Activated T-cell treated with anti-CD3 and anti-CD28 coated beads, Interleukin-2, amount 50 U/mL, for 72 hours (primary cell): ENCODE data around the gene SYCE3. TPM values are rescaled to one million over a fixed set of nuclear protein-coding genes. Genes with fewer than 3 reads are reported as not detected.
"Not testable (repeated sequence)": the region's sequence is repeated elsewhere in the genome, so short reads cannot be mapped to it uniquely, and the experiment has no call there.

Experiments used
- ATAC-seq, 2 donors: fragments of 150-1000 bp; cut with Tn5 transposase; replicated peaks in 1 of 2; 2 replicates each; pipeline ENCODE4 v1.10.0; 2021; ENCODE audit warnings: moderate library complexity in 2 of 2, mild to moderate bottlenecking in 1 of 2
- DNase-seq, 2 donors: peaks; one replicate each; pipeline ENCODE4 v3.0.0; 2021 to 2022; ENCODE audit warnings: mixed read lengths in 1 of 2
- H3K27ac Mint-ChIP-seq: one replicate; pipeline ENCODE4 v1.8.0; 2022; ENCODE audit warnings: mild to moderate bottlenecking, moderate library complexity, mixed read lengths
- H3K27me3 Mint-ChIP-seq: one replicate; pipeline ENCODE4 v1.8.0; 2022; ENCODE audit warnings: low read depth, mixed read lengths
- H3K36me3 Mint-ChIP-seq, 2 donors: one replicate each; pipeline ENCODE4 v1.8.0; 2022; ENCODE audit warnings: mixed read lengths in 2 of 2, mild to moderate bottlenecking in 1 of 2; ENCODE audit not compliant: insufficient read depth in 2 of 2
- H3K4me1 Mint-ChIP-seq: one replicate; pipeline ENCODE4 v1.8.0; 2022; ENCODE audit warnings: low read depth, mixed read lengths
- H3K4me3 Mint-ChIP-seq, 2 donors: one replicate each; pipeline ENCODE4 v1.8.0; 2022; ENCODE audit warnings: mild to moderate bottlenecking in 2 of 2, mixed read lengths in 2 of 2, moderate library complexity in 2 of 2
- H3K9me3 Mint-ChIP-seq, 2 donors: one replicate each; pipeline ENCODE4 v1.8.0; 2022; ENCODE audit warnings: mixed read lengths in 2 of 2
- total RNA-seq, 2 donors: library from RNA; stranded (reverse); gene quantifications; one replicate each; pipeline ENCODE4 v1.2.3, GENCODE V29; 2022

The SYCE3 gene, protein sequence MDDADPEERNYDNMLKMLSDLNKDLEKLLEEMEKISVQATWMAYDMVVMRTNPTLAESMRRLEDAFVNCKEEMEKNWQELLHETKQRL
- 1 to 10 TPM; 1.7 TPM for total RNA-seq

DNA sequence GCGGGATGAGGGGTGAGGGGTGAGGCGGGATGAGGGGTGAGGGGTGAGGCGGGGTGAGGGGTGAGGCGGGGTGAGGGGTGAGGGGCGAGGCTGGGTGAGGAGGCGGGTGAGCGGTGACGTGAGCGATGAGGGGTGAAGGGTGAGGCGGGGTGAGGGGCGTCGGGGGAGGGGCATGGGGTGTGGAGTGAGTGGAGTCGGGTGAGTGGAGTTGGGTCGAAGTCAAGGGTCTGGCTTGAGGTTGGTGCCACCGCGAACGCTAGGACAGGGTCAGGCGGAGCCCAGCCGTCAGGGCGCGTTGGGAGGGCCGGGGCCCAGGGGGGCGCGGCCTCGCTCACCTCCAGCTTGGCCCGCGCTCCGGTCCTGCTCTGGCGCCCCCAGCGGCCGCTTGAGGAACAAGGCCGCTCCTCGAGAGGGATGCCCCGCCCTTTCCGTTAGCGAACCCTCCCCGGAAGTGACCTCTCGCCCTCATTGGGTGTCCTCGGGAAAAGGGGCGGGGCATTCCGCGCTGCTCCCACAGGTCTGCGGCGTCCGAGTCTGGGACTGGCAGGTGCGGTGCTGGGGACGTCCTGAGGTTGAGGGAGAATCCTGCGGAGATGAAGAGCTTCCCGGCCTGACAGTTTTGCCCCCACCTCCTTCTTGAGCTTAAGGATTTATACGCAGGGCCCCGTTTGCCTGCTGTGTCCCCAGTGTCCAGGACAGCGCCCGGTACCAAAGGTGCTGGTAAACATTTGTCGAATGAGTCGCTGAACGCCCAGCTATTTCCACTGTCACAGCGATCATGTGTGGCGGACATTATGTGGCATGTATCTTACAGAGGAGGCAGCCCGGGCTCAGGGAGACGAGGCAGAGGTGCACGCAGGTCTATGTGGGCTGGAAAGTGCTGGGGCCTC lies at the start of gene SYCE3:
TSS of gene SYCE3 (minus strand) at position 397 of the 890 bp plus-strand sequence. CDS start 6,514 bp downstream, outside the sequence.
- Mint-ChIP-seq H3K27ac (peak within 1 kb of the TSS; percentile 2), H3K4me1 (peaks cover 24% of the 10 kb centered on the region), H3K9me3 (no peaks in the 10 kb centered on the region), H3K4me3 (peak within 1 kb of the TSS; percentile 83 to 86), H3K36me3 (no peaks in the 10 kb centered on the region), H3K27me3 (no peaks in the 10 kb centered on the region)
- peak; percentile 97 for ATAC-seq
- DNase-seq: peak; percentile 98 to 100

DNA sequence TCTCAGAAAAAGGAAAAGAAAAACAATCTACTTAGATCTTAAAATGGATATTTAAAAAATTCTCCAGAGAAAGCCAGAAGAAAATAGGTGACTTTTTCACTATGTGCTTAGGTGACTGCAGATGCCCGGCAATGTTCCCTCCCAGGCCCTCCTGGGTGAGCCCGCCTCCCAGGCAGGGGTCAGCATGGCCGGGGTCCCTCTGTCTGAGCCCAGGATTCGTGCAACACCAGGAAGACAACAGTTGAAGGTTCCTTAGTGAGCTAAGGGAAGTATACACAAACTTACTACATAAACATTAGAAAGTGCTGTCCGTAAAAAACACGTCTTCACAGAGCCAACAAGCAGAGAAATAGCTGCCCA lies 49.4 kb upstream of the SYCE3 start:
- Mint-ChIP-seq H3K9me3 (no peaks in the 10 kb centered on the region), H3K4me3 (no peak overlapping the region), H3K4me1 (peaks cover 8% of the 10 kb centered on the region), H3K36me3 (no peaks in the 10 kb centered on the region), H3K27me3 (peaks cover 31% of the 10 kb centered on the region), H3K27ac (no peak overlapping the region)
- ATAC-seq: no peak
- DNase-seq: no peak

DNA sequence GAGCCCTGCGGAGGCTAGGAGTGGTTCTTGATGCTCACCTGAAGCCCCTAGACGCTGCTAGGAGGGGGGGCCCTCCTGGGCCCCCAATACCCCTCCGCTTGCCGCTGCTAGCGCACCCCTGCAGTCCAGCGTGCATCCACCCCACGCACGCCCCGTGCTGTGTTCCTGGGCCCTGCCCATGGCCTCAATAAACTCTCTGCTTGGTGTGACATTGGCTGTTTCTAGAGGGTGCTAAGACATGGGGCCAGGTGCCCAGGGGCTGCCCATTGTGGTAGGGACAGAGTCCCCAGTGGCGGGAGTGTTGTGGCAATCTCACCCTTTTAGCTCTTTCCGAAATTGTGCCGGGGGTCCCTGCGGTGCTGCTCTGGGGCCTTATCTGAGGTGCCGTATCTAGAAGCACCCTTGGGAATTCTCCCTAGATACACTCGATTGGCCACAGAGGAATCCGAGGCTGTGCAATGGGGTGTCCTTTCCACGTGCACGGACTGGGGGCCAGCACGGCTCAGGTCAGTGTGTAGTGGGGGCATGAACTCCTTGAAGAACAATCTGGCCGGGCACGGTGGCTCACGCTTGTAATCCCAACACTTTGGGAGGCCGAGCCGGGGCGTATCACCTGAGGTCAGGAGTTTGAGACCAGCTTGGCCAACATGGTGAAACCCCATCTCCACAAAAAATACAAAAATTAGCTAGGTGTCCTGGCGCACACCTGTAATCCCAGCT lies 48.8 kb upstream of the SYCE3 start:
- ATAC-seq: no peak
- no peak for DNase-seq
- H3K4me1 Mint-ChIP-seq: peaks cover 8% of the 10 kb centered on the region
- H3K9me3 Mint-ChIP-seq: no peaks in the 10 kb centered on the region
- H3K27me3 Mint-ChIP-seq: peaks cover 34% of the 10 kb centered on the region
- no peak overlapping the region for H3K4me3 Mint-ChIP-seq
- no peak overlapping the region for H3K27ac Mint-ChIP-seq
- H3K36me3 Mint-ChIP-seq: no peaks in the 10 kb centered on the region

DNA sequence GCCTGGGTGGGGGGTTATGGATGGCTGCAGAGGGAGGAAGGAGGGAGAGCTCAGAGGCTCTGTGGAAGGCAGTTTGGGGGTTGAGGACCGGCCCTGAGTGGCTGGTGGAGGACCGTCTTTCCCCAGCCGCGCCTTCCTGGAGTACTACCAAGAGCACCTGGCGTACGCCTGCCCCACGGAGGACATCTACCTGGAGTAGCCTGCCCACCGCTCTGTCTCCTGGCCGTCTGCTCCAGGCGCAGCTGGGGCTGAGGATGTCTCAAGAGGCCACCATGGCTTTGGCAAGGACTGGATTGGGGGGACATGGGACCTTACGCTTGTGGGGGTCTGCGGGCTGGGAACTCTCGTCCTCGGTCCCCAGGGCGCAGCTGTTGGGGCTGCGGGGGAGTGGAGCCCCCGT lies 47.9 kb upstream of the SYCE3 start:
- H3K27ac Mint-ChIP-seq: no peak overlapping the region
- H3K4me3 Mint-ChIP-seq: no peak overlapping the region
- peaks cover 8% of the 10 kb centered on the region for H3K4me1 Mint-ChIP-seq
- peaks cover 34% of the 10 kb centered on the region for H3K27me3 Mint-ChIP-seq
- no peaks in the 10 kb centered on the region for H3K36me3 Mint-ChIP-seq
- DNase-seq (no peak), ATAC-seq (no peak)
- no peaks in the 10 kb centered on the region for H3K9me3 Mint-ChIP-seq

DNA sequence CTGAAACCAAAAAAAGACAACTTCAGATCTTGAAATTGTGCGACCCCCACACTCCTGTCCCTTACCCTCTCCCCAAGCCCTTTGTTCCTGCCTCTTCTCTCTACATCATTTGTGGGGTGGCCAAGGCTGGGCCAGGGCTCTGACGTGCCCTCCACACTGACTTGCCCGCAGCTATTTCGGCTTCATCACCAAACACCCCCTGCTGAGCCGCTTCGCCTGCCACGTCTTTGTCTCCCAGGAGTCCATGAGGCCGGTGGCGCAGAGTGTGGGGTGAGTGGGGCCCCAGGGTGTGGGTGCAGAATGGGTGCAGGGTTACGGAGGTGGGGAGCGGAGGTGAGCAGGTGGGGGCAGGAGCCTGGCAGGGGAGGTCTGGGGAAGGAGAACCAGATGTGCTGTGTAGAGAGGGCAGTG lies 47.3 kb upstream of the SYCE3 start:
- Mint-ChIP-seq H3K27me3 (peaks cover 34% of the 10 kb centered on the region), H3K36me3 (no peaks in the 10 kb centered on the region), H3K4me3 (no peak overlapping the region), H3K4me1 (peaks cover 8% of the 10 kb centered on the region), H3K9me3 (no peaks in the 10 kb centered on the region), H3K27ac (no peak overlapping the region)
- DNase-seq (no peak), ATAC-seq (no peak)

DNA sequence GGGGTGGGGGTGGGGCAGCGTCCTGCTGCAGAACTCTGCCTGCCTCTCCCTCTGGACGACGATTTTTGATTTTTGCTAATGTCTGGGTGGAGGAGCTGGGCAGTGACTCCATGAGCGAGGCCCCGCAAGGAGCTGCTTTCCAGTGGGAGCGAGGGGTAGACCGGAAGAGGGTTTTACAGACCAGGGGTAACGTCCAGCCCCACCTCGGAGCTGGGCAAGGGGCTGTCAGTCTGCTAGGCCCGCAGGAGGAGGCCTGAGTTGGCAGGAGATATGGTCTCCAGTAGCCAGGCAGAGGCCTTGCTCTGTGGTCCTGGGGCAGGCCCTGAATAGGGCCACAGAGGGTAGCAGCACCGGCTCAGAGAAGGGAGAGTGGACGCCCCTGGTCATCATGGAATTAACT lies 46.9 kb upstream of the SYCE3 start:
- DNase-seq: no peak
- no peak for ATAC-seq
- no peaks in the 10 kb centered on the region for H3K36me3 Mint-ChIP-seq
- H3K27me3 Mint-ChIP-seq: peaks cover 34% of the 10 kb centered on the region
- no peaks in the 10 kb centered on the region for H3K9me3 Mint-ChIP-seq
- H3K4me3 Mint-ChIP-seq: no peak overlapping the region
- peaks cover 8% of the 10 kb centered on the region for H3K4me1 Mint-ChIP-seq
- no peak overlapping the region for H3K27ac Mint-ChIP-seq

DNA sequence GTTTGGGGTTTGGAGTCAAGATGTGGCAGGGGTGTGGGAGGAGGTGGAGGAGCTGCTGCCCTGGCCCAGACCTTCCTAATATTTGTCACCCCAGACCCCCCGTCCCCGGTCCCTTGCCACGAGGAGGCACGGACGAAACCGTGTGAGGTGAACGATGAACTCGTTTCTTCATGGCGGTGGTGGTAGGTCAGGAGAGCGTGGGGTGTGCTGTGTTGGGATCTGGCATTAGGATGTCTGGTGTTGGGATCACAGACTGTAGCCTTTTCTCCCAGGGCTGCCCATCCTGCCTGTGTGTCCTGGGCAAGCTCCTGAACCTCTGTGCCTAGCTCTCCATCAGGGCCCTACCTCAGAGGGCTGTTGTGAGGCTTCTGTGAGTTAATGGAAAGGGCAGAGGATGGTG lies 46.3 kb upstream of the SYCE3 start:
- H3K27me3 Mint-ChIP-seq: peaks cover 34% of the 10 kb centered on the region

DNA sequence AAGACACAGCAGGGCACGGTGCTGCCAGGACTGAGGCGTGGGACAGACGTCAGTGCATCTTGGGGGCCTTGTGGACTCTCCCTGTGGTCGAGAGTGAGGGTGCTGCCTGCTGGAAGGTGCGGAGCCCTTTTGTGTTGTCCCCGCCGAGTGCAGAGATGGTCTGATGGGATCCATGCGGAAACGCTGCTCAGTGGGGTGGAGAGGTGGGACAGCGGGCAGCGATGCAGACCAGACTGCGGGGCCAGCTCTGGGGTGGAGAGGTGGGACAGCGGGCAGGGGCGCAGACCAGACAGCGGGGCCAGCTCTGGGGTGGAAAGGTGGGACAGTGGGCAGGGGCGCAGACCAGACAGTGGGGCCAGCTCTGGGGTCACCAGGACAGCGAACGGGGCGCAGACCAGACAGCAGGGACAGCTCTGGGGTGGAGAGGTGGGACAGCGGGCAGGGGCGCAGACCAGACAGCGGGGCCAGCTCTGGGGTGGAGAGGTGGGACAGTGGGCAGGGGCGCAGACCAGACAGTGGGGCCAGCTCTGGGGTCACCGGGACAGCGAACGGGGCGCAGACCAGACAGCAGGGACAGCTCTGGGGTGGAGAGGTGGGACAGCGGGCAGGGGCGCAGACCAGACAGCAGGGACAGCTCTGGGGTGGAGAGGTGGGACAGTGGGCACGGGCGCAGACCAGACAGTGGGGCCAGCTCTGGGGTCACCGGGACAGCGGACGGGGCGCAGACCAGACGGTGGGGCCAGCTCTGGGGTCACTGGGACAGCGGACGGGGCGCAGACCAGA lies 45.5 kb upstream of the SYCE3 start:
- H3K4me3 Mint-ChIP-seq, H3K27ac Mint-ChIP-seq, H3K9me3 Mint-ChIP-seq, H3K4me1 Mint-ChIP-seq, ATAC-seq, H3K36me3 Mint-ChIP-seq, DNase-seq: not testable (repeated sequence)
- H3K27me3 Mint-ChIP-seq: peaks cover 35% of the 10 kb centered on the region

More for the DNA sequence above, 46.3 kb upstream of the SYCE3 start:
- no peak for ATAC-seq
- Mint-ChIP-seq H3K27ac (no peak overlapping the region), H3K4me1 (peaks cover 8% of the 10 kb centered on the region), H3K9me3 (no peaks in the 10 kb centered on the region), H3K36me3 (no peaks in the 10 kb centered on the region), H3K4me3 (no peak overlapping the region)
- no peak for DNase-seq

DNA sequence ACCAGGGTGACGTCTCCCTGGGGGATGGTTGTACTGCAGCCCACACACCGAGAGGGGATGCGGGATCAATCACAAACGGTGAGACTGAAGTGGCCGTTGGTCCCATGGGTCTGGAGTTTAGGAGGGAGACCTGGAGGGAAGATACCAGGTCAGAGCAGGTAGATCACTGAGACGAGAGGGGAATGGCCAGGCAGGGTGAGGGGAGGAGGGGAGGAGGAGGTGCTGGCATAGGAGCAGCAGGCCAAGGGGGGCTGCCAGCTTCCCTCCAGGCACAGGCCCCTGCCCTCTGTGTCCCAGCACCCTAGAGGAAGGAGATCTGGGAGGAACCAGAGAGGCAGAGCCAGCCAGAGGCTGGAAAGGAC lies 44.9 kb upstream of the SYCE3 start:
- H3K36me3 Mint-ChIP-seq: no peaks in the 10 kb centered on the region
- no peak overlapping the region for H3K4me3 Mint-ChIP-seq
- H3K4me1 Mint-ChIP-seq: peaks cover 8% of the 10 kb centered on the region
- H3K27me3 Mint-ChIP-seq: peaks cover 36% of the 10 kb centered on the region
- H3K9me3 Mint-ChIP-seq: no peaks in the 10 kb centered on the region
- ATAC-seq: no peak
- H3K27ac Mint-ChIP-seq: no peak overlapping the region
- no peak for DNase-seq

DNA sequence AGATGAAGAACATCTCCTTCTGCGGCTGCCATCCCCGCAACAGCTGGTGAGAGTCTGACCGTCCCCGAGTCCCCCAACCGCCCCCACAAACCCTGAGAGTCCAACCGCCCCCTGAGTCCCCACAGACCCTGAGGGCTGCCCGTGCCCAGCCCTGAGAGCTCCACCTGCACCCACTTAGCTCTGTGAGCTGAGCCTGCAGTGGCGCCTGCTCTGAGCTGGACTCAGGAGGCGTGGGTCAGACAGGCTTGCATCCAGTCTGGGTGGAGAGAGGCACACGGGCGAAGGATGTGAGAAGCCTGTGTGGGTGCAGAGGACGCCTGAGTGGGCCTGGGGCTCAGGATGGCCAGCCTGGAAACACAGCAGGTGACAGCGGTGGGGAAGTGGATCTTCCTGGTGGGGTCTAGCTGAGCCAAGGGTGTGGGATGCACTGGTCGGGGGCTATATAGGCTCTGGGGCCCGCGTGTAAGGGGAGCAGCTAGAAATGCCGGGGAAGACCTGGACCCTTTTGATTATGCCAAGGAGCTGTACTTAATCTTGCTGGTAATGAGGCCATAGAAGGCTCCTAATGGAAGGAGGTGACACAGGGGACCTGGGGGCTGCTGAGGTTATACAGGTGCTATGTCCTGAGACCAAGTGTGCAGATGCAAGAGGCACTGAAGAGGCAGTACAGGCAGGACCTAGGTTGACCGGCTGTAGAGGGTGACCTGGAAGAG lies 44.4 kb upstream of the SYCE3 start:
- ATAC-seq (no peak), DNase-seq (no peak)
- Mint-ChIP-seq H3K27ac (no peak overlapping the region), H3K4me1 (peaks cover 5% of the 10 kb centered on the region), H3K4me3 (no peak overlapping the region), H3K27me3 (peaks cover 42% of the 10 kb centered on the region), H3K9me3 (no peaks in the 10 kb centered on the region), H3K36me3 (no peaks in the 10 kb centered on the region)

DNA sequence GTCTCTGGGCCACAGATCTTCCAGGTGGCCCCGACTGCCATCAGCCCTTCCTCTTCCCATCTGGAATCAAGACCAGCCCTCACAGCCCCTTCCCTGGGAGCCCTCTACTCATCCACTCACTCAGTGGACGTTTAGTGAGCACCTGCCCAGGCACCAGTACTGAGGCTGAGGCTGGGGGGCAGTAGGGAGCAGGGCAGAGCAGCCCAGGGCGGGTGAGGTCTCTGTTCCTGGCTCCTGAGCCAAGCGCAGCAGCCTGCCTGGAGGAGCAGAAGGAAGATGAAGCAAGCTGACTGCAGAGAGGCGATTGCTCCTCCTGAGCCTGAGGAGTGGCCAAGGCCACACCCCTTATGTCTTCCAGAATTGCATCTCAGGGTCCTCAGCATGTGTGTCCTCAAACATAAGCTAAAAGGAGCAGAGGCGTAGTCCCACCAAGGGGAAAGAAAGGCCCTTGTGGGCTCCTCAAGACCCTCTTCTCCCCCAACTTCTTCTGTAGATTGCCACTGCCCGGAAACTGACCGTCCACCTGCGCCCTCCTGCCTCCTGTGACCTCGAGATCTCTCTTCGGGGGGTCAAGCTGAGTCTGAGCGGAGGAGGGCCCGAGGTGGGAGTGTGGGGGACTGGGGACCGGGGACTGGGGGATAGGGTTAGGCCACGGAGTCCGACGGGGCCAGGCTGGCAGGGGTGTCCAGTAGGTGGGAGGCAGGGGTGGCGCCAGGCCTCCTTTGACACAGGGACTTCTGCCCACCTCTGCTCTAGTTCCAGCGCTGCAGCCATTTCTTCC lies 43.6 kb upstream of the SYCE3 start:
- peak; percentile 30 to 54 for ATAC-seq
- H3K27me3 Mint-ChIP-seq: peaks cover 49% of the 10 kb centered on the region
- no peak overlapping the region for H3K4me3 Mint-ChIP-seq
- H3K9me3 Mint-ChIP-seq: no peaks in the 10 kb centered on the region
- H3K4me1 Mint-ChIP-seq: no peaks in the 10 kb centered on the region
- H3K36me3 Mint-ChIP-seq: peaks cover 0 to 1% of the 10 kb centered on the region in 2 donors
- H3K27ac Mint-ChIP-seq: no peak overlapping the region
- DNase-seq: peak in 1 of 2 donors; percentile 43

DNA sequence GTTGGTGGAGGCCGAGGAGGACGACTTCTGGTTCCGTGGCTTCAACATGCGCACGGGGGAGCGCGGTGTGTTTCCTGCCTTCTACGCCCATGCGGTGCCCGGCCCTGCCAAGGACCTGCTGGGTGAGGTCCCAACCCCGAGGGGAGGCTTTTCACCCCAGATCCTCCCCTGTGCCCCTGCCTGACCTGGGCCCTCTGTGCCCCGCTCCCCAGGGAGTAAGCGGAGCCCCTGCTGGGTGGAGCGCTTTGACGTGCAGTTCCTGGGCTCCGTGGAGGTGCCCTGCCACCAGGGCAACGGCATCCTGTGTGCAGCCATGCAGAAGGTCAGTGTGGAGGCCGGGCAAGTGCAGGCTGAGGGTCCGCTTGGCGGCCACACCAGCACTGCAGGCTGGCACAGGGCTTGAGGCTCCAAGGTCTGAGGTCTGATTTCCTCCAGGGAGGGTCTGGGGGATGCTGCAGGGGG lies 42.9 kb upstream of the SYCE3 start:
- peaks cover 0 to 1% of the 10 kb centered on the region in 2 donors for H3K36me3 Mint-ChIP-seq
- H3K27ac Mint-ChIP-seq: no peak overlapping the region
- H3K4me3 Mint-ChIP-seq: no peak overlapping the region
- H3K4me1 Mint-ChIP-seq: no peaks in the 10 kb centered on the region
- DNase-seq (no peak), ATAC-seq (peak in 1 of 2 donors; percentile 6)
- H3K27me3 Mint-ChIP-seq: peaks cover 48% of the 10 kb centered on the region
- no peaks in the 10 kb centered on the region for H3K9me3 Mint-ChIP-seq
